HepG2 (cell line): ENCODE results near the gene PTMA.

ENCODE experiments used
- EP300 ChIP-seq, 3 experiments: sonication (generic) in 1 of 3; formaldehyde crosslinking in 1 of 3; IDR thresholded peaks; 2 replicates each; pipeline versions ENCODE4 v1.5.1 to v1.6.1; 2011 to 2020; ENCODE audit warnings: low read depth in 2 of 3, low read length in 2 of 3, borderline replicate concordance in 1 of 3, improper control_type of control experiment in 1 of 3, mild to moderate bottlenecking in 1 of 3, missing genetic modification reagents in 1 of 3, moderate library complexity in 1 of 3
- TAF1 ChIP-seq: sonication (generic); formaldehyde crosslinking; IDR thresholded peaks from 2 replicates; pipeline ENCODE4 v1.4.0; 2020; ENCODE audit warnings: missing genetic modification reagents
- ZNF280B ChIP-seq: sonication (generic); formaldehyde crosslinking; IDR thresholded peaks from 2 replicates; pipeline ENCODE4 v1.5.0; 2020; ENCODE audit warnings: missing genetic modification reagents, mild to moderate bottlenecking, borderline replicate concordance
- TF ChIP-seq, protein P1 (sequence below): fragments of 450-650 bp; IDR thresholded peaks from 2 replicates; pipeline ENCODE4 v1.6.1; 2017

- TF ChIP-seq EP300 (IDR thresholded peaks at IDR 0.05; ENCODE audit: low read depth in 2 of 2, low read length in 2 of 2) (no peak), EP300 (CRISPR knock-in tag; IDR thresholded peaks at IDR 0.05; ENCODE audit: borderline replicate concordance) (no peak), ZNF280B (CRISPR knock-in tag) (no peak), TAF1 (CRISPR knock-in tag) (no peak)
- TF ChIP-seq, protein P1, sequence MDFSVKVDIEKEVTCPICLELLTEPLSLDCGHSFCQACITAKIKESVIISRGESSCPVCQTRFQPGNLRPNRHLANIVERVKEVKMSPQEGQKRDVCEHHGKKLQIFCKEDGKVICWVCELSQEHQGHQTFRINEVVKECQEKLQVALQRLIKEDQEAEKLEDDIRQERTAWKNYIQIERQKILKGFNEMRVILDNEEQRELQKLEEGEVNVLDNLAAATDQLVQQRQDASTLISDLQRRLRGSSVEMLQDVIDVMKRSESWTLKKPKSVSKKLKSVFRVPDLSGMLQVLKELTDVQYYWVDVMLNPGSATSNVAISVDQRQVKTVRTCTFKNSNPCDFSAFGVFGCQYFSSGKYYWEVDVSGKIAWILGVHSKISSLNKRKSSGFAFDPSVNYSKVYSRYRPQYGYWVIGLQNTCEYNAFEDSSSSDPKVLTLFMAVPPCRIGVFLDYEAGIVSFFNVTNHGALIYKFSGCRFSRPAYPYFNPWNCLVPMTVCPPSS = no peak
Measured at GRCh38 chr2:231718799-231719198, 10.5 kb downstream of the PTMA start.
